ENCODE results near the gene CLCF1.

CLCF1 gene

GRCh38 chr11:67372993-67373647 is at the start of gene CLCF1:
Gene CLCF1 (minus strand): TSS chr11:67373598. CDS start chr11:67373539, 59 bp downstream.
- H3K4me3 ChIP-seq (ENCODE audit: low read depth, low read length) = peak within 1 kb of the TSS; percentile 49
- TF ChIP-seq, protein P1, sequence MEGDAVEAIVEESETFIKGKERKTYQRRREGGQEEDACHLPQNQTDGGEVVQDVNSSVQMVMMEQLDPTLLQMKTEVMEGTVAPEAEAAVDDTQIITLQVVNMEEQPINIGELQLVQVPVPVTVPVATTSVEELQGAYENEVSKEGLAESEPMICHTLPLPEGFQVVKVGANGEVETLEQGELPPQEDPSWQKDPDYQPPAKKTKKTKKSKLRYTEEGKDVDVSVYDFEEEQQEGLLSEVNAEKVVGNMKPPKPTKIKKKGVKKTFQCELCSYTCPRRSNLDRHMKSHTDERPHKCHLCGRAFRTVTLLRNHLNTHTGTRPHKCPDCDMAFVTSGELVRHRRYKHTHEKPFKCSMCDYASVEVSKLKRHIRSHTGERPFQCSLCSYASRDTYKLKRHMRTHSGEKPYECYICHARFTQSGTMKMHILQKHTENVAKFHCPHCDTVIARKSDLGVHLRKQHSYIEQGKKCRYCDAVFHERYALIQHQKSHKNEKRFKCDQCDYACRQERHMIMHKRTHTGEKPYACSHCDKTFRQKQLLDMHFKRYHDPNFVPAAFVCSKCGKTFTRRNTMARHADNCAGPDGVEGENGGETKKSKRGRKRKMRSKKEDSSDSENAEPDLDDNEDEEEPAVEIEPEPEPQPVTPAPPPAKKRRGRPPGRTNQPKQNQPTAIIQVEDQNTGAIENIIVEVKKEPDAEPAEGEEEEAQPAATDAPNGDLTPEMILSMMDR (IDR thresholded peaks at IDR 0.05; ENCODE audit: control insufficient read depth, extremely low read depth, insufficient read depth) = no peak
- DNase-seq (ENCODE audit: low read depth) = no peak

- no peak for DNase-seq (ENCODE audit: low read depth)
- no peak overlapping the region for H3K4me3 ChIP-seq (ENCODE audit: low read depth, low read length)
- TF ChIP-seq, protein P1 (IDR thresholded peaks at IDR 0.05; ENCODE audit: control insufficient read depth, extremely low read depth, insufficient read depth) = no peak
Observed at GRCh38 chr11:67422891-67423290, 49.5 kb upstream of the CLCF1 start.

GRCh38 chr11:67421430-67422031 is 48.1 kb upstream of the CLCF1 start:
- H3K4me3 ChIP-seq (ENCODE audit: low read depth, low read length) = peak overlapping the region; percentile 35
- DNase-seq (ENCODE audit: low read depth) = no peak
- TF ChIP-seq, protein P1 (IDR thresholded peaks at IDR 0.05; ENCODE audit: control insufficient read depth, extremely low read depth, insufficient read depth) = peak; percentile 19; the same call in 1 of the 2 replicates

DNA sequence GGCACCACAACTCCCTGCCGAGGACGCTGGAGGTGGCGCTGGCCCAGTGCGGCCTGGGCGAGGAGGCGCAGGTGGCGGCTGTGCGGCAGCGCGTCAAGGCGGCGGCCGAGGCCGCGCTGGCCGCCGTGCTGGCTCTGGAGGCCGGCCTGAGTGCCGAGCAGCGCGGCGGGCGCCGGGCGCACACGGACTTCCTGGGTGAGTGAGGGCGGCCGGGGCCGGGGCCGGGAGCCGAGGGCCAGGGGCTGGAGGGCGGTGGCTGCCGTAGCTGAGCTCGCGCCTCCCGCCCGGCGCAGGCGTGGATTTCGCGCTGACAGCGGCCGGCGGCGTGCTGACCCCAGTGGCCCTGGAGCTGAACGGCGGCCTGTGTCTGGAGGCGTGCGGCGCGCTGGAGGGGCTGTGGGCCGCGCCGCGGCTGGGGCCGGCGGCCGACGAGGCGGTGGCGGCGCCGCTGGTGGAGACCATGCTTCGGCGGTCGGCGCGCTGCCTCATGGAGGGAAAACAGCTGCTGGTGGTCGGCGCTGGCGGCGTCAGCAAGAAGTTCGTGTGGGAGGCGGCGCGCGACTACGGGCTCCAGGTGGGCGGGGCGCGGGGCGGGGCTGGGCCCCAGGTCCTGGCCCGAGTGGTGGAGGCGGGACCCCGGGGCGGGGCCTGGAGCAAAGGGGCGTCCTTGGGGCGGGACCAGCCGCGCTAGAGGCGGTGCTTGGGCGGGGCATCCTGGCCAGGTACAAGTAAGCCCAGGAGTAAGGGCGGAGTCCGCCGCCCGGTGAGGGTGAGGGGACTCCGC is 47.4 kb upstream of the CLCF1 start:
- TF ChIP-seq, protein P1 (IDR thresholded peaks at IDR 0.05; ENCODE audit: control insufficient read depth, extremely low read depth, insufficient read depth) = no peak
- H3K4me3 ChIP-seq (ENCODE audit: low read depth, low read length) = peak overlapping the region; percentile 51
- peak; percentile 50 for DNase-seq (ENCODE audit: low read depth)

DNA sequence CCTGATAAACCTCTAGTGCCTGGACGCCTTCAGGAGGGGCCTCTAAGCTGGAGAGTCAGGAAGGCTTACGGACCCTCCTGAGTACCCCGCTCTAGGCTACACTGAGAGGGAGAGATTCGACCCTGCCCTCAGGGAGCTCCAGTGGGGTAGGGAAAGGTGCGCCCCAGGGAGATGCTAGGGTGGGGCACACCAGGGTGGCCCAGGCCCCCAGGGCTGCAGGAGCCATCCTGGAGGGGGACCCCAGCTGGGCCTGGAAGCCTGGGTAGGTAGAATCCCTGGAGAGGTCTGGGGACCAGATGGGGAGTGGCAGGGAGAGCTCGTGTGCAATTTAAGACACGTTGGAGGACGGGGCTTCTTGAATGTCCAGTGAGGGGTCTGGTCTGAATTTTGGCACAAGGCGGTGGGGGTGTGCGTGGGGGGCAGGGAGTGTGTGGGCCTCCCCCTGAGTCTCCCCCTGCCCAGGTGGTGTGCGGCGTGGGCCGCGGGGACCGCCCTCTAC is 46.8 kb upstream of the CLCF1 start:
- no peak for DNase-seq (ENCODE audit: low read depth)
- TF ChIP-seq, protein P1 (IDR thresholded peaks at IDR 0.05; ENCODE audit: control insufficient read depth, extremely low read depth, insufficient read depth) = no peak
- H3K4me3 ChIP-seq (ENCODE audit: low read depth, low read length) = peak overlapping the region; percentile 51

DNA sequence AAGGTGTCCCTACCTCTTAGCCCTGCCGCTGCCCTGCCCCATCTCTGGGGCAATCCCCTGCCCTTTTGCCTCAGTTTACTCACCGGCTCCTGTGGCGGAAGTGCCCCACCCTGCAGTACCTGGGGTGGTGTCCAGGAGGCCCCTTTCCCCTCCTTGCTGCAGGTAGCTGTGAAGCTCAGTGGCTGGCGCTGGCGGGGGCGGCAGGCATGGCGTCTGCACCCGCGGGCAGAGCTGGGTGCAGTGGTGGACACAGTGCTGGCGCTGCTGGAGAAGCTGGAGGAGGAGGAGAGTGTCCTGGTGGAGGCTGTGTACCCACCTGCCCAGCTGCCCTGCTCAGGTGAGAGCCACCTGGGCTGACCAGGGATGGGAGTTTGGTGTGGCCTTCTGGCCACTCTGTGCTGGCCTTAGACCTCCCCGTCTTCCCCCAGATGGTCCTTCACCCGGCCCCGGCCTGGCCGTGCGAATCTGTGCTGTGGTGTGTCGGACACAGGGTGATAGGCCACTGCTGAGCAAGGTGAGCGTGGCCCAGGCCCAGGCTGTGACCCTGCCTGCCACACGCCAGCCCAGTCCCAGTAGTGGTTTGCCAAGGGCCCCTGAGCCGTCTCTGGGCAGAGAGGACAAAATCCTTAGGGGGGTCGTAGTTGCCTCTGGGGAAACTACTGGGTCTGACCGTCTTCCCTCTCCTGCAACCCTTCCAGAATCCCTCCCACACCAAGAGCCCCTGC is 46.1 kb upstream of the CLCF1 start:
- DNase-seq (ENCODE audit: low read depth) = no peak
- TF ChIP-seq, protein P1 (IDR thresholded peaks at IDR 0.05; ENCODE audit: control insufficient read depth, extremely low read depth, insufficient read depth) = no peak
- H3K4me3 ChIP-seq (ENCODE audit: low read depth, low read length) = no peak overlapping the region; the same call in 1 of the 2 replicates

Measured in LNCaP clone FGC (cell line).